GM23248 (cell line): ENCODE data around the gene SRCIN1.

Source experiments
- EZH2 ChIP-seq: fragments of 200-600 bp; sonication (generic); IDR thresholded peaks from 2 replicates; pipeline ENCODE4 v1.6.1; 2018; ENCODE audit warnings: antibody characterized with exemption, mild to moderate bottlenecking; ENCODE audit not compliant: insufficient read depth, poor library complexity, severe bottlenecking
- EZH2phosphoT487 ChIP-seq: fragments of 200-600 bp; sonication (generic); IDR thresholded peaks from 2 replicates; pipeline ENCODE4 v1.6.1; 2018; ENCODE audit warnings: antibody characterized with exemption, moderate library complexity, mild to moderate bottlenecking, low read depth; ENCODE audit not compliant: insufficient read depth

- TF ChIP-seq EZH2 (no peak), EZH2phosphoT487 (no peak)
Observed at GRCh38 chr17:38594152-38594551, 11.6 kb downstream of the SRCIN1 start.
